ENCODE measurements around the gene FUCA2. TPM values are rescaled to one million over a fixed set of nuclear protein-coding genes. Genes with fewer than 3 reads are reported as not detected.
"Not testable (repeated sequence)": the region's sequence is repeated elsewhere in the genome, so short reads cannot be mapped to it uniquely, and the experiment has no call there.

Gene FUCA2
- total RNA-seq, 2 experiments from 2014 or later = 16.5 to 16.8 TPM

GRCh38 chr6:143515061-143515760 lies 3.7 kb upstream of the FUCA2 start:
- Mint-ChIP-seq H3K27me3 (no peaks in the 10 kb centered on the region), H3K4me1 (ENCODE audit: low read depth) (peaks cover 27% of the 10 kb centered on the region), H3K27ac (no peak overlapping the region), H3K4me3 (no peak overlapping the region), H3K9me3 (no peaks in the 10 kb centered on the region), H3K36me3 (peaks cover 9% of the 10 kb centered on the region)
- no peak for DNase-seq
- ChIA-PET CTCF (interaction anchor here (1.0 to 5.6 kb wide), 2 partner anchors 22 to 497 kb away, joined by 3 to 45 read pairs; no protein-coding TSS in a partner anchor), POLR2A (no interaction called here)
- intact Hi-C loops (cut with micrococcal nuclease) = no loop called here

- Mint-ChIP-seq H3K9me3 (no peaks in the 10 kb centered on the region), H3K27ac (no peak overlapping the region), H3K4me1 (ENCODE audit: low read depth) (peaks cover 34% of the 10 kb centered on the region), H3K27me3 (no peaks in the 10 kb centered on the region), H3K4me3 (no peak overlapping the region), H3K36me3 (peaks cover 7% of the 10 kb centered on the region)
- intact Hi-C loops (cut with micrococcal nuclease) = loop anchor here (5.0 kb wide), 1 partner anchor 499 kb away; no protein-coding TSS in a partner anchor
- peak; percentile 76 for DNase-seq
- POLR2A ChIA-PET = interaction anchor here (1.3 kb wide), 1 partner anchor 63 kb away, joined by 3 read pairs; the partner anchor contains the start of genes ADAT2 and PEX3
- CTCF ChIA-PET = interaction anchor here (0.9 to 5.6 kb wide), 19 partner anchors 9 to 1038 kb away, joined by 3 to 45 read pairs (median 5); partner anchors contain the start of gene LTV1
Measured at GRCh38 chr6:143513410-143513809, 1.9 kb upstream of the FUCA2 start.

GRCh38 chr6:143510326-143510725 lies 1.2 kb downstream of the FUCA2 start:
- peaks cover 34% of the 10 kb centered on the region for H3K4me1 Mint-ChIP-seq (ENCODE audit: low read depth)
- DNase-seq, H3K9me3 Mint-ChIP-seq, H3K36me3 Mint-ChIP-seq, H3K27me3 Mint-ChIP-seq: not testable (repeated sequence)
- H3K4me3 Mint-ChIP-seq = peak overlapping the region; percentile 91
- ChIA-PET POLR2A (interaction anchor here (1.3 to 1.8 kb wide), 3 partner anchors 29 to 60 kb away, joined by 4 to 7 read pairs (median 4); partner anchors contain the start of genes ADAT2 and PEX3), CTCF (interaction anchor here (0.7 to 5.6 kb wide), 5 partner anchors 10 to 60 kb away, joined by 3 to 45 read pairs (median 4); partner anchors contain the start of genes ADAT2 and PEX3)
- H3K27ac Mint-ChIP-seq = peak overlapping the region; percentile 93
- intact Hi-C loops (cut with micrococcal nuclease) = loop anchor here (2.0 to 5.0 kb wide), 3 partner anchors 60 to 502 kb away; partner anchors contain the start of genes ADAT2 and PEX3

- intact Hi-C loops (cut with micrococcal nuclease) = no loop called here
- CTCF ChIA-PET = no interaction called here
- no peaks in the 10 kb centered on the region for H3K27me3 Mint-ChIP-seq
- peaks cover 5% of the 10 kb centered on the region for H3K36me3 Mint-ChIP-seq
- no peak overlapping the region for H3K4me3 Mint-ChIP-seq
- H3K9me3 Mint-ChIP-seq = no peaks in the 10 kb centered on the region
- POLR2A ChIA-PET = no interaction called here
- peaks cover 29% of the 10 kb centered on the region for H3K4me1 Mint-ChIP-seq (ENCODE audit: low read depth)
- H3K27ac Mint-ChIP-seq = no peak overlapping the region
- DNase-seq = no peak
Measured at GRCh38 chr6:143507358-143508145, 4.0 kb downstream of the FUCA2 start.

- ChIA-PET POLR2A (no interaction called here), CTCF (no interaction called here)
- DNase-seq = no peak
- H3K27me3 Mint-ChIP-seq = no peaks in the 10 kb centered on the region
- no peaks in the 10 kb centered on the region for H3K9me3 Mint-ChIP-seq
- intact Hi-C loops (cut with micrococcal nuclease) = no loop called here
- H3K27ac Mint-ChIP-seq = no peak overlapping the region
- no peak overlapping the region for H3K4me3 Mint-ChIP-seq
- peaks cover 23% of the 10 kb centered on the region for H3K4me1 Mint-ChIP-seq (ENCODE audit: low read depth)
- H3K36me3 Mint-ChIP-seq = peaks cover 3% of the 10 kb centered on the region
Measured at GRCh38 chr6:143506620-143507019, 4.9 kb downstream of the FUCA2 start.

GRCh38 chr6:143506199-143506598 lies 5.3 kb downstream of the FUCA2 start:
- Mint-ChIP-seq H3K27ac (no peak overlapping the region), H3K4me3 (no peak overlapping the region), H3K4me1 (ENCODE audit: low read depth) (peaks cover 22% of the 10 kb centered on the region), H3K36me3 (peaks cover 3% of the 10 kb centered on the region), H3K27me3 (no peaks in the 10 kb centered on the region), H3K9me3 (no peaks in the 10 kb centered on the region)
- no peak for DNase-seq
- ChIA-PET CTCF (interaction anchor here (1.2 kb wide), 1 partner anchor 32 kb away, joined by 3 read pairs; no protein-coding TSS in a partner anchor), POLR2A (no interaction called here)
- intact Hi-C loops (cut with micrococcal nuclease) = no loop called here

GRCh38 chr6:143505537-143505936 lies 6.0 kb downstream of the FUCA2 start:
- Mint-ChIP-seq H3K4me1 (ENCODE audit: low read depth) (peaks cover 16% of the 10 kb centered on the region), H3K27me3 (no peaks in the 10 kb centered on the region), H3K4me3 (no peak overlapping the region), H3K27ac (peak overlapping the region; percentile 64), H3K36me3 (no peaks in the 10 kb centered on the region), H3K9me3 (no peaks in the 10 kb centered on the region)
- DNase-seq = no peak
- ChIA-PET CTCF (interaction anchor here (1.2 kb wide), 1 partner anchor 33 kb away, joined by 3 read pairs; no protein-coding TSS in a partner anchor), POLR2A (no interaction called here)
- intact Hi-C loops (cut with micrococcal nuclease) = loop anchor here (1.0 kb wide), 1 partner anchor 558 kb away; no protein-coding TSS in a partner anchor

- no peaks in the 10 kb centered on the region for H3K27me3 Mint-ChIP-seq
- H3K4me3 Mint-ChIP-seq = no peak overlapping the region
- ChIA-PET CTCF (interaction anchor here (1.0 to 1.2 kb wide), 2 partner anchors 8 to 34 kb away, joined by 3 read pairs; no protein-coding TSS in a partner anchor), POLR2A (no interaction called here)
- H3K4me1 Mint-ChIP-seq (ENCODE audit: low read depth) = peaks cover 16% of the 10 kb centered on the region
- H3K36me3 Mint-ChIP-seq = no peaks in the 10 kb centered on the region
- H3K27ac Mint-ChIP-seq = peak overlapping the region; percentile 64
- intact Hi-C loops (cut with micrococcal nuclease) = loop anchor here (1.0 kb wide), 1 partner anchor 558 kb away; no protein-coding TSS in a partner anchor
- DNase-seq = no peak
- H3K9me3 Mint-ChIP-seq = no peaks in the 10 kb centered on the region
Measured at GRCh38 chr6:143505111-143505510, 6.4 kb downstream of the FUCA2 start.

GRCh38 chr6:143504369-143504768 lies 7.2 kb downstream of the FUCA2 start:
- H3K4me3 Mint-ChIP-seq = no peak overlapping the region
- no peaks in the 10 kb centered on the region for H3K9me3 Mint-ChIP-seq
- ChIA-PET POLR2A (interaction anchor here (0.7 kb wide), 1 partner anchor 185 kb away, joined by 3 read pairs; no protein-coding TSS in a partner anchor), CTCF (interaction anchor here (1.0 kb wide), 1 partner anchor 9 kb away, joined by 3 read pairs; no protein-coding TSS in a partner anchor)
- no peak overlapping the region for H3K27ac Mint-ChIP-seq
- H3K4me1 Mint-ChIP-seq (ENCODE audit: low read depth) = peaks cover 12% of the 10 kb centered on the region
- no peaks in the 10 kb centered on the region for H3K36me3 Mint-ChIP-seq
- H3K27me3 Mint-ChIP-seq = no peaks in the 10 kb centered on the region
- no peak for DNase-seq
- intact Hi-C loops (cut with micrococcal nuclease) = no loop called here

GRCh38 chr6:143501851-143502250 lies 9.7 kb downstream of the FUCA2 start:
- no peaks in the 10 kb centered on the region for H3K27me3 Mint-ChIP-seq
- CTCF ChIA-PET = interaction anchor here (0.6 to 1.5 kb wide), 4 partner anchors 822 to 1027 kb away, joined by 3 to 7 read pairs (median 4); no protein-coding TSS in a partner anchor
- no peak overlapping the region for H3K4me3 Mint-ChIP-seq
- POLR2A ChIA-PET = no interaction called here
- peaks cover 25% of the 10 kb centered on the region for H3K4me1 Mint-ChIP-seq (ENCODE audit: low read depth)
- peaks cover 9% of the 10 kb centered on the region for H3K36me3 Mint-ChIP-seq
- intact Hi-C loops (cut with micrococcal nuclease) = no loop called here
- no peak for DNase-seq
- no peak overlapping the region for H3K27ac Mint-ChIP-seq
- no peaks in the 10 kb centered on the region for H3K9me3 Mint-ChIP-seq

GRCh38 chr6:143498428-143498827 lies 13.1 kb downstream of the FUCA2 start:
- peaks cover 16% of the 10 kb centered on the region for H3K4me1 Mint-ChIP-seq (ENCODE audit: low read depth)
- peaks cover 9% of the 10 kb centered on the region for H3K36me3 Mint-ChIP-seq
- no peak for DNase-seq
- POLR2A ChIA-PET = no interaction called here
- intact Hi-C loops (cut with micrococcal nuclease) = no loop called here
- no peaks in the 10 kb centered on the region for H3K27me3 Mint-ChIP-seq
- no peak overlapping the region for H3K27ac Mint-ChIP-seq
- CTCF ChIA-PET = no interaction called here
- no peaks in the 10 kb centered on the region for H3K9me3 Mint-ChIP-seq
- no peak overlapping the region for H3K4me3 Mint-ChIP-seq

- ChIA-PET CTCF (no interaction called here), POLR2A (no interaction called here)
- Mint-ChIP-seq H3K9me3 (no peaks in the 10 kb centered on the region), H3K27me3 (no peaks in the 10 kb centered on the region), H3K4me3 (no peak overlapping the region), H3K27ac (no peak overlapping the region), H3K4me1 (ENCODE audit: low read depth) (peaks cover 16% of the 10 kb centered on the region), H3K36me3 (peaks cover 9% of the 10 kb centered on the region)
- DNase-seq = no peak
- intact Hi-C loops (cut with micrococcal nuclease) = no loop called here
Measured at GRCh38 chr6:143496974-143497373, 14.5 kb downstream of the FUCA2 start.
